ENCODE measurements around the gene UBE3D.

Gene UBE3D

GRCh38 chr6:83008626-83009025 is 57.0 kb downstream of the UBE3D start:
- Histone ChIP-seq H3K9ac (ENCODE audit: low read length) (no peak overlapping the region), H3K36me3 (ENCODE audit: insufficient read depth, low read length) (peaks cover 16% of the 10 kb centered on the region), H2AFZ (ENCODE audit: low read length) (no peak overlapping the region), H3K9me2 (ENCODE audit: low read depth, low read length) (no peaks in the 10 kb centered on the region; the same call in 1 of the 2 replicates), H3K4me1 (ENCODE audit: insufficient read depth, low read length, severe bottlenecking) (no peaks in the 10 kb centered on the region), H3K79me2 (ENCODE audit: insufficient read depth, low read length) (no peaks in the 10 kb centered on the region), H3K27me3 (ENCODE audit: insufficient read depth, low read length) (no peaks in the 10 kb centered on the region), H3K9me3 (ENCODE audit: low read length) (no peaks in the 10 kb centered on the region), H4K20me1 (ENCODE audit: insufficient read depth, low read length) (no peaks in the 10 kb centered on the region), H3K4me2 (ENCODE audit: low read length) (no peak overlapping the region), H3K27ac (ENCODE audit: low read depth, low read length, poor library complexity, severe bottlenecking) (no peak overlapping the region), H3F3A (ENCODE audit: insufficient read depth, low read length) (no peaks in the 10 kb centered on the region), H3K4me3 (ENCODE audit: low read depth, low read length, poor library complexity, severe bottlenecking) (no peak overlapping the region)
- TF ChIP-seq EZH2 (IDR thresholded peaks at IDR 0.05; ENCODE audit: borderline replicate concordance, low read length) (no peak), CTCF (IDR thresholded peaks at IDR 0.05; ENCODE audit: low read length) (no peak)

GRCh38 chr6:83006270-83006905 is 59.3 kb downstream of the UBE3D start:
- peaks cover 3% of the 10 kb centered on the region; the same call in 1 of the 2 replicates for H3K36me3 ChIP-seq (ENCODE audit: insufficient read depth, low read length)
- no peaks in the 10 kb centered on the region for H4K20me1 ChIP-seq (ENCODE audit: insufficient read depth, low read length)

GRCh38 chr6:82996156-82996555 is 69.5 kb downstream of the UBE3D start:
- Histone ChIP-seq H4K20me1 (ENCODE audit: insufficient read depth, low read length) (no peaks in the 10 kb centered on the region), H3K79me2 (ENCODE audit: insufficient read depth, low read length) (no peaks in the 10 kb centered on the region), H3K9ac (ENCODE audit: low read length) (no peak overlapping the region), H3K9me3 (ENCODE audit: low read length) (no peaks in the 10 kb centered on the region), H3F3A (ENCODE audit: insufficient read depth, low read length) (no peaks in the 10 kb centered on the region), H3K4me3 (ENCODE audit: low read depth, low read length, poor library complexity, severe bottlenecking) (no peak overlapping the region), H3K4me1 (ENCODE audit: insufficient read depth, low read length, severe bottlenecking) (no peaks in the 10 kb centered on the region), H3K36me3 (ENCODE audit: insufficient read depth, low read length) (0 out of 2 replicates have a peak, but pooled peaks cover 6% of the 10 kb centered on the region), H3K27me3 (ENCODE audit: insufficient read depth, low read length) (no peaks in the 10 kb centered on the region), H3K9me2 (ENCODE audit: low read depth, low read length) (no peaks in the 10 kb centered on the region), H3K4me2 (ENCODE audit: low read length) (no peak overlapping the region), H2AFZ (ENCODE audit: low read length) (no peak overlapping the region), H3K27ac (ENCODE audit: low read depth, low read length, poor library complexity, severe bottlenecking) (no peak overlapping the region)
- TF ChIP-seq CTCF (IDR thresholded peaks at IDR 0.05; ENCODE audit: low read length) (no peak), EZH2 (IDR thresholded peaks at IDR 0.05; ENCODE audit: borderline replicate concordance, low read length) (no peak)

More at GRCh38 chr6:83006270-83006905, 59.3 kb downstream of the UBE3D start:
- H3K9ac ChIP-seq (ENCODE audit: low read length): no peak overlapping the region
- H3K4me1 ChIP-seq (ENCODE audit: insufficient read depth, low read length, severe bottlenecking): no peaks in the 10 kb centered on the region
- no peak overlapping the region for H2AFZ ChIP-seq (ENCODE audit: low read length)
- H3F3A ChIP-seq (ENCODE audit: insufficient read depth, low read length): no peaks in the 10 kb centered on the region
- no peaks in the 10 kb centered on the region for H3K79me2 ChIP-seq (ENCODE audit: insufficient read depth, low read length)
- H3K9me2 ChIP-seq (ENCODE audit: low read depth, low read length): no peaks in the 10 kb centered on the region; the same call in 1 of the 2 replicates
- no peaks in the 10 kb centered on the region for H3K9me3 ChIP-seq (ENCODE audit: low read length)
- H3K27me3 ChIP-seq (ENCODE audit: insufficient read depth, low read length): no peaks in the 10 kb centered on the region
- no peak overlapping the region for H3K4me3 ChIP-seq (ENCODE audit: low read depth, low read length, poor library complexity, severe bottlenecking)
- H3K4me2 ChIP-seq (ENCODE audit: low read length): no peak overlapping the region
- no peak for TF ChIP-seq EZH2 (IDR thresholded peaks at IDR 0.05; ENCODE audit: borderline replicate concordance, low read length)
- no peak for TF ChIP-seq CTCF (IDR thresholded peaks at IDR 0.05; ENCODE audit: low read length)
- no peak overlapping the region for H3K27ac ChIP-seq (ENCODE audit: low read depth, low read length, poor library complexity, severe bottlenecking)
